ENCODE data around the gene RGSL1.

DNA sequence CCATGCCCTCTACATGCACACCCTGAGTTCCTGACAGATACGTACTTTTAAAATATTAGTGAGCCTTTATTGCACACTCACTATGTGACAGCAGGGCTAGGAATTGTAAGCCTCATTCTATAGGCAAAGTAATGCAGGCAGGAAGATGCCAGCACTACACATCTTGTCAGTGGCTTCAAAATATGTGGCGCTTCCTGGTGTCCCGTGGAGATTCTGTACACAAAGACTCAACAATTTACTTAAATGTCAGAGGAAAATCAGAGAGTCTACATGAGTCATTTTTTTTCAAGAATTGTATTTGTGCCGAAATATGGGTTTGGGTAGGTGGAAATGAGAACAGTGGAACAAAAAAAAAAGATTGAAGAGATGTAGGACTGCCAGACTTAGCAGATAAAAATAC, 111.5 kb downstream of the RGSL1 start:
- TF ChIP-seq, protein P1, sequence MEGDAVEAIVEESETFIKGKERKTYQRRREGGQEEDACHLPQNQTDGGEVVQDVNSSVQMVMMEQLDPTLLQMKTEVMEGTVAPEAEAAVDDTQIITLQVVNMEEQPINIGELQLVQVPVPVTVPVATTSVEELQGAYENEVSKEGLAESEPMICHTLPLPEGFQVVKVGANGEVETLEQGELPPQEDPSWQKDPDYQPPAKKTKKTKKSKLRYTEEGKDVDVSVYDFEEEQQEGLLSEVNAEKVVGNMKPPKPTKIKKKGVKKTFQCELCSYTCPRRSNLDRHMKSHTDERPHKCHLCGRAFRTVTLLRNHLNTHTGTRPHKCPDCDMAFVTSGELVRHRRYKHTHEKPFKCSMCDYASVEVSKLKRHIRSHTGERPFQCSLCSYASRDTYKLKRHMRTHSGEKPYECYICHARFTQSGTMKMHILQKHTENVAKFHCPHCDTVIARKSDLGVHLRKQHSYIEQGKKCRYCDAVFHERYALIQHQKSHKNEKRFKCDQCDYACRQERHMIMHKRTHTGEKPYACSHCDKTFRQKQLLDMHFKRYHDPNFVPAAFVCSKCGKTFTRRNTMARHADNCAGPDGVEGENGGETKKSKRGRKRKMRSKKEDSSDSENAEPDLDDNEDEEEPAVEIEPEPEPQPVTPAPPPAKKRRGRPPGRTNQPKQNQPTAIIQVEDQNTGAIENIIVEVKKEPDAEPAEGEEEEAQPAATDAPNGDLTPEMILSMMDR (conservative IDR thresholded peaks at IDR 0.05; ENCODE audit: low read depth, low read length), result no peak
- TF ChIP-seq EZH2 (IDR thresholded peaks at IDR 0.05; ENCODE audit: borderline replicate concordance, low read depth, low read length, poor library complexity, severe bottlenecking), result no peak
